Suprapubic skin (tissue), 4 donors: Measurements from ENCODE around the gene FMN1. TPM values are rescaled to one million over a fixed set of nuclear protein-coding genes. Genes with fewer than 3 reads are reported as not detected.

Source experiments
- DNase-seq, 2 donors: peaks; one replicate each; pipeline ENCODE4 v3.0.0-alpha.2; 2019; ENCODE audit warnings: low spot score in 2 of 2
- H3K27ac ChIP-seq: fragments of 200-600 bp; sonication (generic); one replicate; pipeline ENCODE4 v1.5.1; 2019
- H3K27me3 ChIP-seq: fragments of 200-600 bp; sonication (generic); one replicate; pipeline ENCODE4 v1.5.1; 2019
- H3K36me3 ChIP-seq: fragments of 200-600 bp; sonication (generic); one replicate; pipeline ENCODE4 v1.5.1; 2019
- H3K4me1 ChIP-seq: fragments of 200-600 bp; sonication (generic); one replicate; pipeline ENCODE4 v1.5.1; 2019
- H3K4me3 ChIP-seq: fragments of 200-600 bp; sonication (generic); one replicate; pipeline ENCODE4 v1.5.1; 2019; ENCODE audit warnings: mild to moderate bottlenecking
- H3K9me3 ChIP-seq: fragments of 200-600 bp; sonication (generic); one replicate; pipeline ENCODE4 v1.5.1; 2019
- CTCF ChIP-seq, 2 donors: fragments of 200-600 bp in 1 of 2; fragments of 450-650 bp in 1 of 2; sonication (generic) in 1 of 2; IDR thresholded peaks; one replicate each; pipeline ENCODE4 v1.5.1; 2016 to 2019; ENCODE audit warnings: antibody characterized with exemption in 2 of 2, mild to moderate bottlenecking in 1 of 2, moderate library complexity in 1 of 2
- EP300 ChIP-seq: sonication (generic); formaldehyde crosslinking; IDR thresholded peaks from one replicate; pipeline ENCODE4 v1.6.1; 2017; ENCODE audit warnings: antibody characterized with exemption
- POLR2A ChIP-seq, 2 donors: fragments of 450-650 bp; IDR thresholded peaks; one replicate each; pipeline ENCODE4 v1.6.1; 2017; ENCODE audit warnings: antibody characterized with exemption in 2 of 2, mild to moderate bottlenecking in 2 of 2, moderate library complexity in 2 of 2
- POLR2AphosphoS5 ChIP-seq, 3 donors: sonication (generic); formaldehyde crosslinking; IDR thresholded peaks; one replicate each; pipeline ENCODE4 v1.6.1; 2017; ENCODE audit warnings: antibody characterized with exemption in 3 of 3
- WGBS: methylation state at CpG from one replicate; pipeline ENCODE4 v1.1.5; 2018; 5-methylcytosine and 5-hydroxymethylcytosine counted together
- total RNA-seq, 4 donors: library from RNA; depleted of rRNA; stranded (reverse); fragments of >200 nt; gene quantifications; one replicate each; pipeline ENCODE4 v1.1.0, GENCODE V29; 2016

Gene FMN1
- total RNA-seq, 4 donors from 2014 or later = 19.8 to 47.3 (median 33.1) TPM

GRCh38 chr15:33046329-33046728 is 148.2 kb downstream of the FMN1 start:
- H3K27me3 ChIP-seq = no peaks in the 10 kb centered on the region
- H3K4me3 ChIP-seq = no peak overlapping the region
- 86% methylated on average over 2 of the region's 2 CpGs for WGBS
- no peak for DNase-seq
- H3K9me3 ChIP-seq = no peaks in the 10 kb centered on the region
- H3K27ac ChIP-seq = no peak overlapping the region
- peaks cover 9% of the 10 kb centered on the region for H3K4me1 ChIP-seq
- peaks cover 6% of the 10 kb centered on the region for H3K36me3 ChIP-seq
- TF ChIP-seq CTCF (IDR thresholded peaks at IDR 0.05) (no peak), POLR2AphosphoS5 (IDR thresholded peaks at IDR 0.05) (no peak), EP300 (no peak), POLR2A (IDR thresholded peaks at IDR 0.05) (no peak)

GRCh38 chr15:33045066-33045810 is 149.3 kb downstream of the FMN1 start:
- H3K27me3 ChIP-seq = no peaks in the 10 kb centered on the region
- peaks cover 9% of the 10 kb centered on the region for H3K4me1 ChIP-seq
- 76% methylated on average over 8 of the region's 8 CpGs for WGBS
- no peak overlapping the region for H3K4me3 ChIP-seq
- no peak for DNase-seq
- H3K36me3 ChIP-seq = peaks cover 6% of the 10 kb centered on the region
- H3K27ac ChIP-seq = no peak overlapping the region
- no peak for TF ChIP-seq POLR2A (IDR thresholded peaks at IDR 0.05)
- TF ChIP-seq POLR2AphosphoS5 (IDR thresholded peaks at IDR 0.05) = no peak
- no peak for TF ChIP-seq EP300
- no peak for TF ChIP-seq CTCF (IDR thresholded peaks at IDR 0.05)
- no peaks in the 10 kb centered on the region for H3K9me3 ChIP-seq

- Histone ChIP-seq H3K4me1 (peaks cover 9% of the 10 kb centered on the region), H3K9me3 (no peaks in the 10 kb centered on the region), H3K36me3 (peaks cover 6% of the 10 kb centered on the region), H3K4me3 (no peak overlapping the region), H3K27me3 (no peaks in the 10 kb centered on the region), H3K27ac (no peak overlapping the region)
- WGBS = 60% methylated on average over 1 of the region's 1 CpG
- DNase-seq = no peak
- TF ChIP-seq POLR2A (IDR thresholded peaks at IDR 0.05) = no peak
- no peak for TF ChIP-seq POLR2AphosphoS5 (IDR thresholded peaks at IDR 0.05)
- TF ChIP-seq CTCF (IDR thresholded peaks at IDR 0.05) = no peak
- TF ChIP-seq EP300 = no peak
Observed at GRCh38 chr15:33044598-33044997, 149.9 kb downstream of the FMN1 start.

DNA sequence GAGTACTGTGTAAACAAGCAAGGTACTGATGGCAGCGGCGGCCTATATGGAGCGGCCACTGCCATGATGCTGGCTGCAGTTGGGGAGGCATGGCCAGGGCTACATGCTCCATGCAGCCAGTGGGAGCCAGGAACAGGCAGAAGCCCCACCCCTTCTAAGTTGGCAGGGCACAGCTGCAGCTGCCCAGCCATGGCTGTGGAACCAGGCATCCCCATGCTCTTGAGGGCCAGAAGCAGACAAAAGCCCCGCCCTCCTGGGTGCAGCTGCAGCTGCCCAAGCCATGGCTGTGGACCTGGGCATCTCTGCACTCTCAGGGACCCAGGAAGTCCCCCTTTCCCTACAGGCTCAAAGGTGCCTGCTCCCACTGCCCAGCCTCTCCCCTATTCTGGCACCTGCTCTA is 150.9 kb downstream of the FMN1 start:
- TF ChIP-seq POLR2A (IDR thresholded peaks at IDR 0.05) = no peak
- no peak for TF ChIP-seq EP300
- TF ChIP-seq POLR2AphosphoS5 (IDR thresholded peaks at IDR 0.05) = no peak
- TF ChIP-seq CTCF (IDR thresholded peaks at IDR 0.05) = no peak
- WGBS = 95% methylated on average over 3 of the region's 4 CpGs
- no peak overlapping the region for H3K4me3 ChIP-seq
- no peak for DNase-seq
- H3K36me3 ChIP-seq = peaks cover 6% of the 10 kb centered on the region
- peaks cover 9% of the 10 kb centered on the region for H3K4me1 ChIP-seq
- no peak overlapping the region for H3K27ac ChIP-seq
- no peaks in the 10 kb centered on the region for H3K27me3 ChIP-seq
- no peaks in the 10 kb centered on the region for H3K9me3 ChIP-seq

- 83% methylated on average over 1 of the region's 1 CpG for WGBS
Observed at GRCh38 chr15:33040496-33040895, 154.0 kb downstream of the FMN1 start.

More at GRCh38 chr15:33040496-33040895, 154.0 kb downstream of the FMN1 start:
- Histone ChIP-seq H3K9me3 (no peaks in the 10 kb centered on the region), H3K4me1 (peaks cover 7% of the 10 kb centered on the region), H3K4me3 (no peak overlapping the region), H3K27me3 (no peaks in the 10 kb centered on the region), H3K36me3 (peaks cover 6% of the 10 kb centered on the region), H3K27ac (no peak overlapping the region)
- no peak for DNase-seq
- TF ChIP-seq POLR2A (IDR thresholded peaks at IDR 0.05) (no peak), POLR2AphosphoS5 (IDR thresholded peaks at IDR 0.05) (no peak), CTCF (IDR thresholded peaks at IDR 0.05) (no peak), EP300 (no peak)
